Keratinocyte (primary cell): ENCODE results near the gene TNFRSF11A. TPM values are rescaled to one million over a fixed set of nuclear protein-coding genes. Genes with fewer than 3 reads are reported as not detected.

ENCODE experiments used
- DNase-seq: peaks from one replicate; pipeline ENCODE4 v3.0.0-alpha.2; 2011; ENCODE audit warnings: low read depth, missing footprints, low spot score
- FAIRE-seq: peaks from 2 replicates; lab custom pipeline; 2011; peaks lifted over from hg19 to GRCh38; lab: Jason Lieb, UNC
- H2AFZ ChIP-seq: 2 replicates; pipeline ENCODE4 v1.6.0; 2012; ENCODE audit warnings: low read length, control low read depth, inconsistent platforms; ENCODE audit not compliant: control insufficient read depth
- H3K27ac ChIP-seq: 2 replicates; pipeline ENCODE4 v1.5.1; 2011; ENCODE audit warnings: low read length; ENCODE audit not compliant: control insufficient read depth, insufficient read depth
- H3K27me3 ChIP-seq: 3 replicates; pipeline ENCODE4 v1.6.0; 2011; ENCODE audit warnings: low read length; ENCODE audit not compliant: control insufficient read depth, insufficient read depth; ENCODE audit errors: extremely low read depth
- H3K36me3 ChIP-seq, 2 experiments: 2 replicates in 1 of 2; 3 replicates in 1 of 2; pipeline ENCODE4 v1.5.1; 2011; ENCODE audit warnings: low read length in 2 of 2, mild to moderate bottlenecking in 1 of 2; ENCODE audit not compliant: control insufficient read depth in 2 of 2, insufficient read depth in 2 of 2; ENCODE audit errors: extremely low read depth in 1 of 2
- H3K4me1 ChIP-seq: 3 replicates; pipeline ENCODE4 v1.5.1; 2011; ENCODE audit warnings: low read length; ENCODE audit not compliant: control insufficient read depth, insufficient read depth; ENCODE audit errors: extremely low read depth
- H3K4me2 ChIP-seq: 3 replicates; pipeline ENCODE4 v1.6.0; 2011; ENCODE audit warnings: low read depth, low read length; ENCODE audit not compliant: control insufficient read depth, insufficient read depth; ENCODE audit errors: extremely low read depth
- H3K4me3 ChIP-seq, 3 experiments: fragments of 200-600 bp in 1 of 3; sonication (generic) in 1 of 3; 2 replicates in 2 of 3; 3 replicates in 1 of 3; pipeline ENCODE4 v1.5.1; 2011 to 2016; ENCODE audit warnings: low read length in 3 of 3, mild to moderate bottlenecking in 3 of 3, control low read depth in 2 of 3, inconsistent platforms in 1 of 3, low read depth in 1 of 3, mixed read lengths in 1 of 3, mixed run types in 1 of 3, moderate library complexity in 1 of 3; ENCODE audit not compliant: control insufficient read depth in 2 of 3, insufficient read depth in 2 of 3; ENCODE audit errors: extremely low read depth in 1 of 3
- H3K79me2 ChIP-seq: 2 replicates; pipeline ENCODE4 v1.6.0; 2012; ENCODE audit warnings: low read length; ENCODE audit not compliant: control insufficient read depth, insufficient read depth
- H3K9ac ChIP-seq: 3 replicates; pipeline ENCODE4 v1.6.0; 2011; ENCODE audit warnings: low read length; ENCODE audit not compliant: control insufficient read depth, insufficient read depth; ENCODE audit errors: extremely low read depth
- H3K9me1 ChIP-seq: 3 replicates; pipeline ENCODE4 v1.6.0; 2011; ENCODE audit warnings: low read length; ENCODE audit not compliant: control insufficient read depth, insufficient read depth; ENCODE audit errors: extremely low read depth
- H3K9me3 ChIP-seq: 2 replicates; pipeline ENCODE4 v1.5.1; 2012; ENCODE audit warnings: low read depth, low read length; ENCODE audit not compliant: control insufficient read depth
- H4K20me1 ChIP-seq: 3 replicates; pipeline ENCODE4 v1.6.0; 2011; ENCODE audit warnings: low read length; ENCODE audit not compliant: control insufficient read depth, insufficient read depth; ENCODE audit errors: extremely low read depth
- CTCF ChIP-seq, 3 experiments: IDR thresholded peaks in 1 of 3; conservative IDR thresholded peaks in 1 of 3; optimal IDR thresholded peaks in 1 of 3; 2 replicates in 2 of 3; 3 replicates in 1 of 3; pipeline versions ENCODE3 to v1.5.1; 2011; ENCODE audit warnings: low read length in 3 of 3, mild to moderate bottlenecking in 3 of 3, moderate library complexity in 2 of 3, control low read depth in 1 of 3, inconsistent platforms in 1 of 3; ENCODE audit not compliant: insufficient read depth in 2 of 3; ENCODE audit errors: extremely low read depth in 1 of 3
- EZH2 ChIP-seq: IDR thresholded peaks from one replicate; pipeline ENCODE4 v1.6.1; 2012; ENCODE audit warnings: inconsistent platforms, mild to moderate bottlenecking, low read length, moderate library complexity
- dilution Hi-C: fragments of 300-500 bp; cut with MboI; formaldehyde crosslinking; loops from one replicate; pipeline ENCODE4 v1.7.0; 2020; ENCODE audit warnings: low sequenced_read_pairs; ENCODE audit not compliant: extremely low pct_ligation_motif_present
- polyA plus RNA-seq, 5 experiments: library from polyadenylated mRNA; depleted of rRNA in 3 of 5; stranded (reverse) in 3 of 5; stranded (forward) in 1 of 5; unstranded in 1 of 5; fragments of >200 nt; gene quantifications; 1 replicate in 1 of 5; 2 replicates in 3 of 5; 3 replicates in 1 of 5; pipeline versions ENCODE4 v1.2.1 to v1.2.3, GENCODE V29; 2011 to 2012; ENCODE audit warnings: missing spikeins in 2 of 5, low read depth in 1 of 5, low replicate concordance in 1 of 5

The TNFRSF11A gene
- polyA plus RNA-seq, 1 donor (not counting 4 experiments of a cell fraction or from before 2014, with no cell fraction given) = 0.51 TPM

GRCh38 chr18:62330650-62331049 lies 5.5 kb downstream of the TNFRSF11A start:
- Histone ChIP-seq H3K79me2 (no peaks in the 10 kb centered on the region), H4K20me1 (no peaks in the 10 kb centered on the region), H3K9me3 (no peaks in the 10 kb centered on the region), H3K27me3 (peaks cover 19% of the 10 kb centered on the region), H3K4me1 (peaks cover 15% of the 10 kb centered on the region), H2AFZ (no peak overlapping the region), H3K36me3 (no peaks in the 10 kb centered on the region), H3K9ac (no peak overlapping the region), H3K4me2 (no peak overlapping the region), H3K27ac (no peak overlapping the region), H3K9me1 (no peaks in the 10 kb centered on the region), H3K4me3 (no peak overlapping the region)
- TF ChIP-seq EZH2 (no peak), CTCF (optimal IDR thresholded peaks at IDR 0.05 in 1 of 3, IDR thresholded peaks at IDR 0.05 in 1 of 3, conservative IDR thresholded peaks at IDR 0.05 in 1 of 3; ENCODE audit: extremely low read depth in 1 of 3, insufficient read depth in 2 of 3, low read length in 3 of 3) (no peak)
- FAIRE-seq = no peak
- dilution Hi-C loops = no loop called here
- DNase-seq = no peak

GRCh38 chr18:62331581-62332356 lies 6.7 kb downstream of the TNFRSF11A start:
- no peak overlapping the region for H3K4me2 ChIP-seq
- H3K27me3 ChIP-seq = peaks cover 8% of the 10 kb centered on the region
- H4K20me1 ChIP-seq = no peaks in the 10 kb centered on the region
- no peaks in the 10 kb centered on the region for H3K9me3 ChIP-seq
- H3K9me1 ChIP-seq = no peaks in the 10 kb centered on the region
- FAIRE-seq (no peak), DNase-seq (no peak)
- H2AFZ ChIP-seq = no peak overlapping the region
- no peaks in the 10 kb centered on the region for H3K36me3 ChIP-seq
- peaks cover 6% of the 10 kb centered on the region for H3K4me1 ChIP-seq
- H3K27ac ChIP-seq = no peak overlapping the region
- no peaks in the 10 kb centered on the region for H3K79me2 ChIP-seq
- TF ChIP-seq CTCF (optimal IDR thresholded peaks at IDR 0.05 in 1 of 3, IDR thresholded peaks at IDR 0.05 in 1 of 3, conservative IDR thresholded peaks at IDR 0.05 in 1 of 3; ENCODE audit: extremely low read depth in 1 of 3, insufficient read depth in 2 of 3, low read length in 3 of 3) = no peak
- TF ChIP-seq EZH2 = no peak
- no peak overlapping the region for H3K9ac ChIP-seq
- no peak overlapping the region for H3K4me3 ChIP-seq
- dilution Hi-C loops = no loop called here
